Endodermal cell (in vitro differentiated cells): ENCODE measurements around the gene INPP5K. TPM values are rescaled to one million over a fixed set of nuclear protein-coding genes. Genes with fewer than 3 reads are reported as not detected.

Experiments used
- DNase-seq: peaks from one replicate; pipeline ENCODE4 v3.0.0-alpha.2; 2017
- H3K27ac ChIP-seq: 2 replicates; pipeline ENCODE4 v1.5.1; 2013; ENCODE audit warnings: mild to moderate bottlenecking, low read depth, low read length, moderate library complexity
- H3K27me3 ChIP-seq: 2 replicates; pipeline ENCODE4 v1.6.1; 2013; ENCODE audit warnings: mild to moderate bottlenecking, low read length, moderate library complexity; ENCODE audit not compliant: insufficient read depth, control insufficient read depth, poor library complexity, severe bottlenecking
- H3K36me3 ChIP-seq: 2 replicates; pipeline ENCODE4 v1.7.0; 2013; ENCODE audit warnings: mild to moderate bottlenecking, low read length, moderate library complexity; ENCODE audit not compliant: control insufficient read depth, insufficient read depth
- H3K4me1 ChIP-seq: one replicate; pipeline ENCODE4 v1.7.0; 2013; ENCODE audit warnings: low read length; ENCODE audit not compliant: control insufficient read depth, insufficient read depth
- H3K4me3 ChIP-seq: 2 replicates; pipeline ENCODE4 v1.5.1; 2013; ENCODE audit warnings: mild to moderate bottlenecking, low read length, moderate library complexity
- H3K9ac ChIP-seq: 2 replicates; pipeline ENCODE4 v1.6.1; 2013; ENCODE audit warnings: mild to moderate bottlenecking, low read length, moderate library complexity; ENCODE audit not compliant: poor library complexity, severe bottlenecking; ENCODE audit errors: extremely low read depth
- H3K9me3 ChIP-seq: 2 replicates; pipeline ENCODE4 v1.6.1; 2013; ENCODE audit warnings: mild to moderate bottlenecking, low read length, moderate library complexity; ENCODE audit not compliant: control insufficient read depth
- H3K27ac Mint-ChIP-seq: 2 replicates; pipeline ENCODE4 v1.8.0; 2020; ENCODE audit warnings: mixed read lengths
- H3K27me3 Mint-ChIP-seq: 2 replicates; pipeline ENCODE4 v1.8.0; 2021; ENCODE audit warnings: mild to moderate bottlenecking, mixed read lengths; ENCODE audit not compliant: insufficient read depth
- H3K36me3 Mint-ChIP-seq: 2 replicates; pipeline ENCODE4 v1.8.0; 2020; ENCODE audit warnings: low read depth, mixed read lengths
- H3K4me1 Mint-ChIP-seq: 2 replicates; pipeline ENCODE4 v1.8.0; 2020; ENCODE audit warnings: mixed read lengths
- H3K4me3 Mint-ChIP-seq: 2 replicates; pipeline ENCODE4 v1.8.0; 2020; ENCODE audit warnings: mild to moderate bottlenecking, moderate library complexity, mixed read lengths
- H3K9me3 Mint-ChIP-seq: 2 replicates; pipeline ENCODE4 v1.8.0; 2020; ENCODE audit warnings: mild to moderate bottlenecking, mixed read lengths
- CTCF ChIP-seq: fragments of 200-600 bp; sonication (generic); conservative IDR thresholded peaks from 2 replicates; pipeline ENCODE4 v1.5.0; 2021; ENCODE audit warnings: antibody characterized with exemption, mild to moderate bottlenecking
- WGBS, 2 experiments: methylation state at CpG; one replicate each; pipeline versions ENCODE4 v1.1.5 to v1.1.7; 2013; ENCODE audit warnings: missing lambda C conversion rate in 2 of 2, mixed read lengths in 1 of 2; ENCODE audit not compliant: insufficient coverage in 1 of 2, insufficient read length in 1 of 2; 5-methylcytosine and 5-hydroxymethylcytosine counted together
- total RNA-seq, 2 donors: library from RNA; stranded (reverse); fragmentation: NEBNext Ultra II Directional in 1 of 2; extraction: Animal tissue kit (Norgen Biotek cat#: 25700) in 1 of 2; gene quantifications; 2 replicates in 1 of 2; 3 replicates in 1 of 2; pipeline ENCODE4 v1.2.1, GENCODE V29; 2021

The INPP5K gene
- total RNA-seq, 2 donors from 2014 or later = 22.2 to 30.0 TPM

GRCh38 chr17:1512351-1512750 lies 4.1 kb downstream of the INPP5K start:
- Mint-ChIP-seq H3K4me3 (no peak overlapping the region), H3K4me1 (peaks cover 7% of the 10 kb centered on the region)
- no peak overlapping the region for H3K9ac ChIP-seq

DNA sequence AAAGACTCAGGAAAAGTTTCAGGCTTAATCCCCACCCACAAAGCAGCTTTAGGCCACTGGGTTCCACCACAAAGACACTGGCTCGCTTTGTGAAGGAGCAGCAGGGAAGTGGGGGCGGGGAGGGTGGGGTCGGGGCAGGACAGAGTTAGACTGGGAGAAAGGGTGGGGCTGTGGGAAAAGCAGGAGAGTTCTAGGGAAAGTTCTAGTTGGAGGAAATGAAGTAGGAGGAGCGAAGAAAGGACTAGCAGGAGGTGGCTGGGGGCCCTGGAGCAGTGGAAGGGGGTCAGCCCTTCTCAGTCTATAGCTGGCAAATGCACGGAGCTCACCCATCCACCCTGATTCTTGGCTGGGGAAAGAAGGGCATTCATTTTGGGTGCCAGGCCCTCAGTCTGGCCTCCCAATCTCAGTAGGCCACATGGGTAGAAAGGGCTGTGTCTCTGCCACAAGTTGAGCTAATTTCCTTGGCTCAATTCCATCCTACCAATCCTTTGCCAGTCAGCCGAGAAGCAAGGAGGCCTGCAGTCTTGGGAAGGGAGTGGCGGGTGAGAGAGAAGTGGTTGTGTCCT lies 4.6 kb downstream of the INPP5K start:
- peaks cover 32% of the 10 kb centered on the region for H3K36me3 Mint-ChIP-seq
- Histone ChIP-seq H3K36me3 (peaks cover 20% of the 10 kb centered on the region), H3K9me3 (no peaks in the 10 kb centered on the region), H3K4me3 (no peak overlapping the region), H3K4me1 (no peaks in the 10 kb centered on the region), H3K9ac (no peak overlapping the region), H3K27ac (no peak overlapping the region), H3K27me3 (no peaks in the 10 kb centered on the region)
- peak; percentile 39 for DNase-seq
- no peak overlapping the region for H3K27ac Mint-ChIP-seq
- H3K4me3 Mint-ChIP-seq = no peak overlapping the region
- H3K27me3 Mint-ChIP-seq = no peaks in the 10 kb centered on the region
- H3K4me1 Mint-ChIP-seq = peaks cover 7% of the 10 kb centered on the region
- H3K9me3 Mint-ChIP-seq = no peaks in the 10 kb centered on the region
- no peak for TF ChIP-seq CTCF
- WGBS, 2 experiments = 87 to 90% methylated on average over 2 to 7 of the region's 7 CpGs

More at GRCh38 chr17:1512351-1512750, 4.1 kb downstream of the INPP5K start:
- H3K27me3 ChIP-seq = no peaks in the 10 kb centered on the region
- no peaks in the 10 kb centered on the region for H3K9me3 Mint-ChIP-seq
- no peak for TF ChIP-seq CTCF
- peak; percentile 14 for DNase-seq
- H3K27ac Mint-ChIP-seq = no peak overlapping the region
- H3K27me3 Mint-ChIP-seq = no peaks in the 10 kb centered on the region
- no peak overlapping the region for H3K27ac ChIP-seq
- peaks cover 20% of the 10 kb centered on the region for H3K36me3 ChIP-seq
- no peak overlapping the region for H3K4me3 ChIP-seq
- 80 to 100% methylated on average over 1 to 2 of the region's 2 CpGs for WGBS, 2 experiments
- no peaks in the 10 kb centered on the region for H3K4me1 ChIP-seq
- H3K36me3 Mint-ChIP-seq = peaks cover 28% of the 10 kb centered on the region
- no peaks in the 10 kb centered on the region for H3K9me3 ChIP-seq

GRCh38 chr17:1511290-1511689 lies 5.1 kb downstream of the INPP5K start:
- Mint-ChIP-seq H3K36me3 (peaks cover 37% of the 10 kb centered on the region), H3K27me3 (no peaks in the 10 kb centered on the region), H3K9me3 (no peaks in the 10 kb centered on the region), H3K4me3 (no peak overlapping the region), H3K4me1 (peaks cover 7% of the 10 kb centered on the region), H3K27ac (no peak overlapping the region)
- no peaks in the 10 kb centered on the region for H3K9me3 ChIP-seq
- DNase-seq = no peak
- peaks cover 20% of the 10 kb centered on the region for H3K36me3 ChIP-seq
- no peak overlapping the region for H3K9ac ChIP-seq
- TF ChIP-seq CTCF = no peak
- H3K27me3 ChIP-seq = no peaks in the 10 kb centered on the region
- no peak overlapping the region for H3K4me3 ChIP-seq
- H3K27ac ChIP-seq = no peak overlapping the region
- WGBS, 2 experiments = 91 to 97% methylated on average over 9 to 11 of the region's 11 CpGs
- H3K4me1 ChIP-seq = no peaks in the 10 kb centered on the region
